ENCODE data around the gene OR52E2. TPM values are rescaled to one million over a fixed set of nuclear protein-coding genes. Genes with fewer than 3 reads are reported as not detected.
"Not testable (repeated sequence)": the region's sequence is repeated elsewhere in the genome, so short reads cannot be mapped to it uniquely, and the experiment has no call there.

OR52E2 gene
- not detected for total RNA-seq
- long read RNA-seq = 0 reads

- no peak for DNase-seq (ENCODE audit: low spot score)
Observed at GRCh38 chr11:5059391-5059790, at the start of gene OR52E2. Gene OR52E2, minus strand, starts transcription at chr11:5059627. Its CDS starts 0 bp downstream, at chr11:5059627.

GRCh38 chr11:5107285-5107684, 47.9 kb upstream of the OR52E2 start:
- DNase-seq (ENCODE audit: low spot score) = no peak

- no peak for DNase-seq (ENCODE audit: low spot score)
Observed at GRCh38 chr11:5103066-5103465, 43.6 kb upstream of the OR52E2 start.

- no peak for DNase-seq (ENCODE audit: low spot score)
Observed at GRCh38 chr11:5102246-5102645, 42.8 kb upstream of the OR52E2 start.

- DNase-seq (ENCODE audit: low spot score) = no peak
Observed at GRCh38 chr11:5096011-5096410, 36.6 kb upstream of the OR52E2 start.

- DNase-seq (ENCODE audit: low spot score) = no peak
Observed at GRCh38 chr11:5092821-5093585, 33.6 kb upstream of the OR52E2 start.

GRCh38 chr11:5090668-5091067, 31.2 kb upstream of the OR52E2 start:
- DNase-seq (ENCODE audit: low spot score) = no peak

- DNase-seq (ENCODE audit: low spot score) = no peak
Observed at GRCh38 chr11:5088556-5088955, 29.1 kb upstream of the OR52E2 start.

GRCh38 chr11:5083602-5084001, 24.2 kb upstream of the OR52E2 start:
- no peak for DNase-seq (ENCODE audit: low spot score)

GRCh38 chr11:5081405-5081804, 22.0 kb upstream of the OR52E2 start:
- DNase-seq (ENCODE audit: low spot score) = no peak

- no peak for DNase-seq (ENCODE audit: low spot score)
Observed at GRCh38 chr11:5071799-5072198, 12.4 kb upstream of the OR52E2 start.

- DNase-seq (ENCODE audit: low spot score) = no peak
Observed at GRCh38 chr11:5069272-5069671, 9.8 kb upstream of the OR52E2 start, which contains the start of gene OR52E1. Gene OR52E1, plus strand, starts transcription at chr11:5069572.

- no peak for DNase-seq (ENCODE audit: low spot score)
Observed at GRCh38 chr11:5065027-5065426, 5.6 kb upstream of the OR52E2 start.

GRCh38 chr11:5058679-5059078, 748 bp downstream of the OR52E2 start:
- not testable (repeated sequence) for DNase-seq (ENCODE audit: low spot score)

GRCh38 chr11:5046754-5047330, 12.6 kb downstream of the OR52E2 start:
- DNase-seq (ENCODE audit: low spot score) = no peak

GRCh38 chr11:5046226-5046625, 13.2 kb downstream of the OR52E2 start, which contains the start of gene OR52J3:
Gene OR52J3, plus strand, starts transcription at chr11:5046526. Its CDS starts 0 bp downstream, at chr11:5046526.
- DNase-seq (ENCODE audit: low spot score) = no peak

- DNase-seq (ENCODE audit: low spot score) = no peak
Observed at GRCh38 chr11:5043380-5043779, 16.0 kb downstream of the OR52E2 start.

- DNase-seq (ENCODE audit: low spot score) = no peak
Observed at GRCh38 chr11:5042091-5042490, 17.3 kb downstream of the OR52E2 start.

- DNase-seq (ENCODE audit: low spot score) = no peak
Observed at GRCh38 chr11:5040876-5041275, 18.6 kb downstream of the OR52E2 start.

- DNase-seq (ENCODE audit: low spot score) = no peak
Observed at GRCh38 chr11:5038341-5038740, 21.1 kb downstream of the OR52E2 start.

GRCh38 chr11:5037926-5038325, 21.5 kb downstream of the OR52E2 start:
- no peak for DNase-seq (ENCODE audit: low spot score)

GRCh38 chr11:5036669-5037068, 22.8 kb downstream of the OR52E2 start:
- no peak for DNase-seq (ENCODE audit: low spot score)

- no peak for DNase-seq (ENCODE audit: low spot score)
Observed at GRCh38 chr11:5021996-5022395, 37.4 kb downstream of the OR52E2 start.
